ENCODE measurements around the gene ATP9B.
"Not testable (repeated sequence)": the region's sequence is repeated elsewhere in the genome, so short reads cannot be mapped to it uniquely, and the experiment has no call there.

ATP9B gene

DNA sequence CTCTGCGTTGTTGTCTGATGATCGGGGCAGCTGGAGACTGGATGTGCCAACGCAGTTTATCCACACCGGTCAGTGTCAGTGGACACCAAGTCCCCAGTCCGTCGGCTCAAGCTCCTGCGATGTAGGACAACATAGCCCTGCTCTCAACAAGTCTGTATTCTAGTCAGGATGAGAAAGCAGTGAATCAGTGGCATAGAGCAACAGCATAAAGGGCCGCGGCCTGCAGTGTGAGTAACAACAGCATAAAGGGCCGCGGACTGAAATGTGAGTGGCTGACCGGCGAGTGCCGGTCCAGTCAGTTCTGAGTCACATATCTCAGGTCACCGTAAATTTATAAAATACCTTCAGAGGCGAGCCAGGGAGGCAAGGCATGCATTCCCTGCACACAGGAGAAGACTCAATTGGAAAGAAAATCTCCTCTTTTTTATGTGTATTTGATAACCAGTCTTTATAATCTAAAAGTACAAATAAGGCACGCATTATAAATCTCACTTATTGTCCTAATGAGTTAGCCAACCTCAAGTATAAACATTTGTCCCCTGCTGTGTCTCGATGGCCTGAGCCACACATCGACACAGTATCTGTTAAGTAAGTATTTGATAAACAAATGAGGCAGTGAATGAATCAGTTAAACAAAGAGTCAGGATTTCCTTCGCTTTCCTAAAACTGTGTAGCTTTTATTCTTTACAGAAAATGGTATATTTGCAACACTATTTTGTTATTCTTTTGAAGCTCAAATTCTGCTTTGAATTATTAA is 292.8 kb downstream of the ATP9B start:
- no peak for DNase-seq (ENCODE audit: low read depth in 3 of 3)

DNA sequence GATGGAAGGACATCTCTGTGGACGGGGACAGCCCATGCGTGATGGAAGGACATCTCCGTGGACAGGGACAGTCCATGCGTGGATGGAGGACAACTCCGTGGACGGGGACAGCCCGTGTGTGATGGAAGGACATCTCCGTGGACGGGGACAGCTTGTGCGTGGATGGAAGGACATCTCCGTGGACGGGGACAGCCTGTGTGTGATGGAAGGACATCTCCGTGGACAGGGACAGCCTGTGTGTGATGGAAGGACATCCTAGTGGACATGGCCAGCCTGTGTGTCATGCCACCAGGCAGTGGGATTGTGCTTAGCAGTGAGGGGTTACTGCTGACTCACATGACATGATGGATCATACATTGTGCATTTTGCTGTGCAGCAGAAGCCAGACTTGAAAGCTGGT is 296.5 kb downstream of the ATP9B start:
- no peak for DNase-seq (ENCODE audit: low read depth in 3 of 3)

DNA sequence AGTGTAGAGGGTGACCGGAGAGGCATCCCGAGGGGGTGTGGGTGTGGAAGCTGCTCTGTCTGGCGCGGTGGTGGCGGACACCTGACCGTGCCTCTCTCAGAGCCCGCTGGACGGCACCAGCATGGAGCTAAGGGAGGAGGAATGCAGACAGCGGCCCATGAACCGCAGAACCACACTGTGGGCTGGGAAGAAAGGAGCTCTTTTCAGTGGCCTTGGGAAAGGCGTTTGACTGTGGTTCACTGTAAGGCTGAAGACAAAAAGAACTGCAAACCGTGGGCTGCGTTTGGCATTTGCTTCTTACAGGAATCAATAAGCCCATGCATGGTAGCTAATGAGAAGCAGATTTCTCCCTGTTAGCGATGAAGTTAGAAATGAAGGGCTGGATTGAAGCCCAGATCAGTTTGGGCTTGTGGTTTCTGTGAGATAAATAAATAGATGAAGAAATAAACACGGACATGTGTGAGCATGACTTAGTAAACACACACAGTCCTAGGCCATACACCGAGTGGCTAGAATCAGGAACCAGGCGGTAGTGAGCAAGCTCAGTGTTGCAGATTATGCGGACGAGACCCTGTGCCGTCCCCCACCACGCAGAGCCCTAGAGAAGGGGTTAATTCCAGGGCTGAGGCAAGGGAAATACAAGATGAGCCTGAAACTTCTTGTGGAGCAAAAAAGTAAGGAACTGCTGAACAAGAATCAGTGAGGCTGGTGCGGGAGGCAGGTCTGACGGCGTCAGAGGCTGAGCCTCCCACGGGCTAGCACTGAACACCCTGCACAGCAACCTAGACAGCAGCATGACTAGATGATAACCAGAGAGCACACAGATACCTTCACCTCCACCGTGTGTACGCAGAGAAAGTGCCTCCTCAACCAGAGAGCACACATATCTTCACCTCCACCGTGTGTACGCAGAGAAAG is 297.2 kb downstream of the ATP9B start:
- DNase-seq (ENCODE audit: low read depth in 3 of 3) = no peak

DNA sequence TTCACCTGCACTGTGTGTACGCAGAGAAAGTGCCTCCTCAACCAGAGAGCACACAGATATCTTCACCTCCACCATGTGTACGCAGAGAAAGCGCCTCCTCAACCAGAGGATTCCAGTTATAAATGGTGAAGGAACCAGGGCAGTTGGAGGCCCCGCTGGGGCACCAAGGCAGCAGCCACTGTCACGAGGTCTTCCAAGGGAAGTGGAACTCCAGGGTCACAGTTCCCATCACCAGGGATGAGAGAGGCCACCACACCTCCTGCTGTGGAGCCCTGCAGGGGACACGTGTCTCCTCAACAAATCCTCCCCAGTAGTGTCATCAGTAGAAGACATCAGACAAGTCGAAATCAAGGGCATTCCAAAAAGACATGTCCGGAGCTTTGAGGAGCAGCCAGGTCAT is 298.3 kb downstream of the ATP9B start:
- DNase-seq (ENCODE audit: low read depth in 3 of 3) = no peak

DNA sequence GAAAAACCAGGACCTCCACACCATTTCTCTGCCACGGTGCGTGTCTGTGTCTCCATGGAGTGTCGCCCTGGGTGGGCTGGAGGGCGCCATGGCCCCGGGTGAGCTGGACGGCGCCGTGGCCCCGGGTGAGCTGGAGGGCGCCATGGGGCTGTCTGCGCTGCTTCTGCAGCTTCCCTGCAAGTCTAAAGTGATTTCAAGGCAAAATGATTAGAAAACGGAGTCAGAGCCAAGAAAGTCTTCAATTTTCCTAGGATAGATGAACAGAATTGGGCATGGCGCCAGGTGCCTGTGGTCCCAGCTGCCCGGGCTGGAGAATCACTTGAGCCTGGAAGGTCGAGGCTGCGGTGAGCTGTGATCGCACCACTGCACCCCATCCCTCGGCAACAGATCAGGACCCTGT is 298.8 kb downstream of the ATP9B start:
- DNase-seq (ENCODE audit: low read depth in 3 of 3) = no peak

DNA sequence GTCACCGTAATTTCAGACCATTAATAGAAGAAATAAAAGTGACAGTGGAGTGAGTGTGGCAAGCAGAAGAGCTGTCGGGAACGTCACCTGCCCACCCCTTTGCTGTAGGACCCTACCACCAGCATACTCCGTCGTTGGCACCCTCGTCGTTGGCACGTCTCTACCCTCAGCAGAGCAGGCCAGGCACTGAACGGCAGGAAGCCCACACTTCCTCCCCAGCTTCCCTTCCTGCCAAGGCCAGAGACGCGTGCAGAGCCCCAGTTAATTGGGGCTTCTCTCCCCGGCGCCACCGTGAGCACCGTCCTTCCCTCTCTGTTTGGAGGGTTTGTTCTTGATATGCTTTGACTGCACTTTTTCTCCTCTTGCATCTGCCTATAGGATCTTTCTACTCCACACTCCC is 299.5 kb downstream of the ATP9B start:
- no peak for DNase-seq (ENCODE audit: low read depth in 3 of 3)

DNA sequence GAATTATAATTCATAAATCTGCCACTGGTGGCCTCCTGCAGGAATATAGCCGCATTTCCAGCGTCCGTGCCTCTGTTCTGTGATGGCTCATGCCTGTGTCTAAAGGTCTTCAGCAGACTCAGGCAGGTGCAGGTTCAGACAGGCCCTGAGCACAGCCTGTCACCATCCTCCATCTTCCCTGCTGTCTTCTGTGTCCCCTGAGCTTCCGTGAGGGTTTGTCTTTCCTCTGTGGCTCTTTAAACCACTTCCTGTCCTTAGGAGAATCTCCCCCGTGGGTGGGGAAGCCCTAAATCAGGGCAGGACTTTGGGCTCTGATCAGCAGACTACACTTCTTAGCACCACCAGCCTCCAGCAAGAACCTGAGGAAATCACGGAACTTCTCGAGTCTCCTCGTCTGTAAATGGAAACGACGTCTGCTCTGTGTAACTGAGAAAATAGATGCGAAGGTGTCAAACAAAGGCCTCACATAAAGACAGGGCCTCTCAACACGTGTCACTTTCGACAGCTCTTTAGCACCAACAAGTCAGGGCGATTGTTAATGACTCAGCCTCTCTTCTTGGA is 302.4 kb downstream of the ATP9B start:
- no peak for DNase-seq (ENCODE audit: low read depth in 3 of 3)

DNA sequence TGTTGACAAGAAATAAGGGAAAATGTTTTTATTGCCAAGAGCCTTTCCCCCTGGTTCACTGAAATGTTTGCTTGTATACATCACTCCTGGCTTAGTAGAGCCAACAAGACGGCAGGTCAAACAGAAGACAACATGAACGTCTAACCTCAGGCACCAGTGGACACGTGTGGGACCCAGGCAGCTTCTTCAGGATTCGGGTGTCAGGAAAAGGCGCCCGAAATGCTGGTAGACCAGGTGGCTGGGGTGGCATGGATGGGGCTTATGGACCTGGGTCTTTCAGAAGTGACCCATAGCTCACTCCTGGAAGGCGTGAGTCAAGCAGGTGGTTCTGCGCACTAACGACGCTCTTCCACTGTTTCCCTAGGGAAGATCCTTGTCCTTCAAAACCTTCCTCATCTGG is 303.3 kb downstream of the ATP9B start:
- DNase-seq (ENCODE audit: low read depth in 3 of 3) = no peak

DNA sequence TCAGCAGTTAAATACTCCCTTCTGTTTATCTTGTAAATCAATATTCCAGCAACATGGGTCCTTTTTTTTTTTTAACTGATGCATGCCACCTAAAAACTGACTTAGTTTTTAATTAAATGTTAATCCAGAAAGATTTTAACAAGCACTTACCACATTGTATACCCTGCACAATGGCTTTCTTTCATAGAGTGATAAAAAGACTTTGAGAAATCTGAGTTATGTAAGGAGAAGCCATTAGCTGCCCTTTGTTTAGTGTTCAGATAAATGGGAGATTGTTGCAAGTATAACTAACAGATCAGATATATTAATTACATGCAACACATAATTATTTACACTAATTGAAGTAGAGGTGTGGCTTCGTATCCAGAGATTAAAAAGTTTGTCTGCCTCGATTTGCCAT is 303.8 kb downstream of the ATP9B start:
- DNase-seq (ENCODE audit: low read depth in 3 of 3) = no peak

DNA sequence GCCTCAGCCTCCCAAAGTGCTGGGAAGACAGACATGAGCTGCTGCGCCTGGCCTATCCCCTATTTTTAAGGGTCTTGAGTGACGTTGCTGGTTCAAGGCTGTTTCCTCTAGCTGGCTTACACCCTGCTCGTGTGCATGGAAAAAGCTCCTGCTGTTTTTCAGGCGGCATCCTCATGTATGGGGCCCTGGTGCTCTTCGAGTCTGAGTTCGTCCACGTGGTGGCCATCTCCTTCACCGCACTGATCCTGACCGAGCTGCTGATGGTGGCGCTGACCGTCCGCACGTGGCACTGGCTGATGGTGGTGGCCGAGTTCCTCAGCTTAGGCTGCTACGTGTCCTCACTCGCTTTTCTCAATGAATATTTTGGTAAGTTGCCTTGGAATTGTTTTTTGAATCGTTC is 304.5 kb downstream of the ATP9B start:
- no peak for DNase-seq (ENCODE audit: low read depth in 3 of 3)

DNA sequence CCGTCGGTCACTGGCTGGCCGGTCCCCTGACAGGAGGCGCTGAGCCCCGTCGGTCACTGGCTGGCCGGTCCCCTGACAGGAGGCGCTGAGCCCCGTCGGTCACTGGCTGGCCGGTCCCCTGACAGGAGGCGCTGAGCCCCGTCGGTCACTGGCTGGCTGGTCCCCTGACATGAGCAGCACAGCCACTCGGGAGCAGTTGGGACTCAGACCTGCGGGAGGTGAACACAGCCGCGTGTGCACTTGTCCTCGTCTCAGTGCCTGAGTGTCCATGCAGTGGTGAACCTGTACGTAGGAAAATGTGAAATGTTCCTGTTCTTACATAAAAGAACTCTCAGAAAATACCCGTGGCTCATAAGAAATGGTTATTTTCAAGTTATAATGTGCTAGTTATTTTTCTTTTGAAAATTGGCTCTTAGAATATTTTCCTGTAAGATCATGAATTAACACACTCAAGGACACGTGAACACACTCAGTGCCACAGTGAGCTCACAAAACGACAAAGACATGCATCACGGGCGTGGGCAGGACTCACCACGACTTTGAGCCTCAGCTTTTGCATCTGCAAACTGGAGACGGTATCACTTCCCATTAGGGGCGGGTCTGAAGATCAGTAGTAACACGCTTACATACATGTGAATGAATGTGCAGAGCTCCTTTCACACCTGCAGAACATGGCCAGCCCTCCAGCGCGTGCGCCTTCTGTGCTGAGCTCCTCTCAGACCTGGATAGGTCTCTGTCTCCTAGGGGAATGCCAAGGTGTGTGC is 305.4 kb downstream of the ATP9B start:
- DNase-seq (ENCODE audit: low read depth in 3 of 3) = no peak

DNA sequence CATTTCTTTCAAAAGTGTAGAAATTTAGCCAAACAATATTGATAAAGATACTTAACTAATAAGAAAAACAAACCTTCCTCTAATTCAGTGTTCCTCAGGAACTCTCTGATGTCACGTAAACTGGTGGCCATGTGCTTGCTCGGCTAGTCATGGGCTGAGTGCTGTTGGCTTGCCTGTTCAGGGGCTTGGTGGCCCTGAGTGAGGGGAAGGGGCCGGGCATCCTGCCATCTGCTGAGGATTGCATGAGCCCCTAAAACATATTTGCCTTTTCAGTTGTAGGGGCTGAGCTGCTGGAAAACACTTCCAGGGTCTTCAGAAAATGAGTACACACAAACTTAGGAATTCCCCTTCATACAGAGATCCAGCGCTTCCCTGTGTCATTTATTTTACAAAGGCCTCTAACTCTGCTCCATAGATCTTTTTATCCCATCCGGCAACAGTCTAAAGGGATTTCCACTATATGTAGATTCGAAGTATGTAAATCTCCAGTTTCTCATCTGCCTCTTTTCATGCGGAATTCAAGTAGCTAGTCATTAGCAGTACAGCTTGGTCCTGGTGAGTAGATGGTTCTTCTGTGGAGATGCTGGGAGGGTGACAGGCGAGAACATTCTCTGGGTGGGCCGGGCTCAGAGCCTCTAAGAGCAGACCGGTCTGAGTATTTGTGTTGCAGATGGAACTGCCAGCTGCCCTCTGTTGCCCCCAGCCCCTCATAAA is 306.4 kb downstream of the ATP9B start:
- no peak for DNase-seq (ENCODE audit: low read depth in 3 of 3)

DNA sequence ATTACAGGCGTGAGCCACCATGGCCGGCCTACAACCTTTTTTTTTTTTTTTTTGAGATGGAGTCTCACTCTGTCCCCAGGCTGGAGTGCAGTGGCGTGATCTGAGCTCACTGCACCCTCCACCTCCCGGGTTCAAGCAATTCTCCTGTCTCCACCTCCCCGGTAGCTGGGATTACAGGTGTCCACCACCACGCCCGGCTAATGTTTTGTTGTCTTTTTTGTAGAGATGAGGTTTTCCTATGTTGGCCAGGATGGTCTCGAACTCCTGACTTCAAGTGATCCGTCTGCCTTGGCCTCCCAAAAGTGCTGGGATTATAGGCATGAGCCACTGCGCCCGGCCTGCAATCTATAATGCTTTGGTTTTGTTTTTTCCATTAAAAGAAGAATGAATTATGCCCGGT is 307.5 kb downstream of the ATP9B start:
- not testable (repeated sequence) for DNase-seq (ENCODE audit: low read depth in 3 of 3)

DNA sequence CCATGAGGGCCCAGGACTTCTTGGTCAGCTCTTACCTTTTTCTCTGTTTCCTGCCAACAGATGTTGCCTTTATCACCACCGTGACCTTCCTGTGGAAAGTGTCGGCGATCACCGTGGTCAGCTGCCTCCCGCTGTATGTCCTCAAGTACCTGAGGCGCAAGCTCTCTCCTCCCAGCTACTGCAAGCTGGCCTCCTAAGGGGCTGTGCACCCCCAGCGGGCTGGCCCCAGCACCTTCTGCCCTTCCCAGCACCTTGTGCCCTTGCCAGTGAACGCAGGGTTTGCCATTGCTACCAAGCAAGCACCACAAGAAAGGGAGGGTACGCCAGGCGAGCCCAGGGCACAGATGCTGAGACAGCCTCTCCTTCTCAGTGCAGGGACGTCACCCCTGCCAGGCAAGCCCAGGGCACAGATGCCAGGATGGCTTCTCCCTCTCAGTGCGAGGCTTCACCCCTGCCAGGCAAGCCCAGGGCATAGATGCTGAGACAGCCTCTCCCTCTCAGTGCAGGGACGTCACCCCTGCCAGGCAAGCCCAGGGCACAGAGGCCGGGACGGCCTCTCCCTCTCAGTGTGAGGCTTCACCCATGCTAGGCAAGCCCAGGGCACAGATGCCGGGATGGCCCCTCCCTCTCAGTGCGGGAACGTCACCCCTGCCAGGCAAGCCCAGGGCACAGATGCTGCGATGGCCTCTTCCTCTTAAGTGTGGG is 308.1 kb downstream of the ATP9B start:
- DNase-seq (ENCODE audit: low read depth in 3 of 3) = no peak

DNA sequence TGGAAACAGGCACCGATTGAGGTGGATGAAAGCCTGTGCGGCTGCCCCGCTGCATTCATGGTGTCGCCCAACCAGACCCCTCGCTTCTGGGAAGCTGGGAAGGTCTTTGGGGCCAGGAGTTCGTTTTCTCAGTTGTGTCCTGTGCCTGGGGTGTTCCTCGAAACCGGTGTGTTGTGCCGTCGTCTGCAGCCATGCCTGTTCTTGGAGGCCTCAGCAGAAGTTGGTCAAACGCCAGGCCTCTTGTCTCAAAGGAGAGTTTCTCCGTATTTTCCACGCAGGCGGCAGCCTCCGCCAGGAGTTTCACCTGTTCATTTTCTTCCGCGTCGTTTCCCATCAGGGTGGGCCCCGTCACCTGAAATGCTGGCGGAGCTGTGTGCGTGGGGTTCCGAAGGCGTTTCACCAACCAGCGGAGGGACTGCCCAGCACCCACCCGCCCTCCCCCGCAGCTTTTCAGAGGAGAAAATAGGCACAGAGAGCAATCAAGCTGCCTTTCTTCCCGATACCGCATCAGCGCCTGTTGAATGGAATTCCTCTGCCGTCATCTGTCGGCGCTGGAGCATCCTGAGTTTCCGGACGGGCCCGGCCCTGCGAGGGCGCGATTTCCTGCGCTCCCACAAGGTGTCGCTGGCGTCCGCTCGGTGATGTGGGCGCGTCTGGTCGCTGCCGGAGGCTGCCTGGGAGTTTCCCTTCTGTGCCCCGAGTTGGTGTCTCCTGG is 309.5 kb downstream of the ATP9B start:
- peak; percentile 67 to 79 (median 69) for DNase-seq (ENCODE audit: low read depth in 3 of 3)

DNA sequence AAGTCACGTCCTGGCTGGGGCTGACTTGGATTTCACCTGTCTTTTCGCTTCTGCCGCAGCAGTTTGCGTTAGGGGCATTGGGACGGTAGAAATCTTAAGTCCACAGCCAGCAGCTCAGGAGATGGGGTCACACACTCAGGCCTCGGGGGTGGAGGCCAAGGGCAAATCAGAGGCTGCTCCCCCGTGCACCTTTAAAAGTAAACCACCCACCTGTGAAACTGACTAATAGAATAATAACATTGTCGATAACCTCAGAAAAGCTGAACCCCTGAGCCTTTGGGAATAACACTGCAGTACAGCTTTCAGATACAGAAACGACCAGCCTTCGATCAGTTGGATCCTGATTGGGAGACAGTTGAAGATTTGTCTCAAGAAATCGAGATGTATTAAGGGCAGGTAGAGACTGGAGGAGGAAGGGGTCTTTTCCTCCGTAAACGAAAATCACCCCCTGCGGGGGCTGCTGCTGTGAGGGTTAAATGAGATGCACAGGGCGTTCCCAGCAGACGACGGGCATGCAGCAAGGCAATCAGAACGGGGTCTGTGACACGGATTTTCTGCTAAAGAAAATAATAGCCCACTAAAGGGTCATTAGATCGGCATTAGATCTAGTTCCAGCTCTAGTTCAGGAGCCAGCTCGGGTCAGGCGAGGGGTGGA is 310.2 kb downstream of the ATP9B start:
- no peak for DNase-seq (ENCODE audit: low read depth in 3 of 3)

DNA sequence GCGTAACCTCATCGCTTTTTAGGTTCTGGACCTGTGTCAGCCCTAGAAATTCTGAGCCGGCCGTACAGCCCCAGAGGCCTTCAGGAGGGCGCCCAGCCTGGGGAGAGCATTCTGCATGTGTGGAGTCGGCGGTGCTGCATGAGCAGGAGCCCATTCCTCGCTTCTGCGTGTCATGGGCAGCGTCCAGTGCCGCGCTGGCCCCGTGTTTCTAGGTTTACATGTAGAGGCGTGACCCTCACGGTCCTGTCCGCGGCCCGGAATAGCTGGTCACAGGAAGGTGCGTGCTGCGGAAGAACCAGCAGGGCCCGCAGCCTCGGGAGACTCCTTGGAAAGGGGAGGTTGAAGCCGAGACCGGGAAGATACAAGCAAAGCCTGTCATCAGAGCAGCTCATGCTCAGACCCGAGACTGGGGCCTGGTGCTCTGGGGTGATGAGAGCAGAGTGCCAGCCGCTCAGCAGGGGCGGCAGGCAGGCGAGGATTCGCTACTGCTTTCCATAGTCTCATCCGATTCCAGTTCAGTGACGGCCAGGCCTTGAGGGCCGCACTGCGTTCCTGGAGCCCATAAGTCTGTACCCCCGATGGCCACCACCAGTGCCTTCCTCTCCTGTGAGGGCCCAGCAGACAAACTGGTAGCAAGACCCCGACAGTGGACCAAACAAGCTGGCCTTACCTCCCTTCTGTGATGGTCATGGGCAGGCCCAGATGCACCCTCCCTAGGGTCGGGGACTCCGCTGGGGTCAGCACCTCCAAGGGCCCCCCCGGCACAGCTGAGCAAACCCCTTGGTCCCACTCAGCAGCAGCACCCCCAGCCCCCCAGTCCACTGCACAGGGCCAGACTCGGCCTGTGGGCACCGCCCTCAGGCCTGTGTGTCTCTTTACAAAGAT is 311.0 kb downstream of the ATP9B start:
- no peak for DNase-seq (ENCODE audit: low read depth in 3 of 3)
